GM12878 (cell line): Measurements from ENCODE around the gene TLR5.

Source experiments
- CTCF ChIP-seq, 3 experiments: IDR thresholded peaks in 2 of 3; conservative IDR thresholded peaks in 1 of 3; 2 replicates each; pipeline ENCODE4 v1.5.1; 2011; ENCODE audit warnings: low read depth in 3 of 3, low read length in 3 of 3, mild to moderate bottlenecking in 3 of 3, control low read depth in 2 of 3, moderate library complexity in 2 of 3, inconsistent platforms in 1 of 3, mixed read lengths in 1 of 3; ENCODE audit not compliant: control insufficient read depth in 2 of 3, insufficient read depth in 1 of 3; ENCODE audit errors: extremely low read depth in 1 of 3
- EZH2 ChIP-seq: IDR thresholded peaks from 2 replicates; pipeline ENCODE4 v1.6.1; 2012; ENCODE audit warnings: low read depth, mild to moderate bottlenecking, control low read depth, inconsistent platforms, low read length, borderline replicate concordance; ENCODE audit not compliant: control insufficient read depth
- POLR2A ChIP-seq: IDR thresholded peaks from 2 replicates; pipeline ENCODE4 v1.6.1; 2011; ENCODE audit warnings: low read depth, mild to moderate bottlenecking, low read length
- POLR2AphosphoS5 ChIP-seq: IDR thresholded peaks from 2 replicates; pipeline ENCODE4 v1.6.1; 2011; ENCODE audit warnings: mild to moderate bottlenecking, low read length, inconsistent platforms
- ZBTB40 ChIP-seq: fragments of 450-650 bp; IDR thresholded peaks from 2 replicates; pipeline ENCODE4 v1.6.1; 2016; ENCODE audit warnings: mild to moderate bottlenecking, moderate library complexity, borderline replicate concordance

GRCh38 chr1:223083831-223084230, 59.2 kb downstream of the TLR5 start:
- TF ChIP-seq EZH2 (no peak), ZBTB40 (no peak), POLR2AphosphoS5 (no peak), POLR2A (no peak), CTCF (IDR thresholded peaks at IDR 0.05 in 2 of 3, conservative IDR thresholded peaks at IDR 0.05 in 1 of 3; ENCODE audit: control insufficient read depth in 2 of 3, extremely low read depth in 1 of 3, insufficient read depth in 1 of 3, low read depth in 3 of 3, low read length in 3 of 3) (no peak)
